T-helper 1 cell treated with Interleukin-12 subunit alpha and Interleukin-12 subunit beta and Interleukin-4 antibody, amounts not matched to agents 30 μg/mL and 1 μg/mL, for 36 hours (primary cell): ENCODE results near the gene RBFOX2.

Experiments used
- H3K27ac Mint-ChIP-seq: one replicate; pipeline ENCODE4 v1.8.0; 2021; ENCODE audit warnings: mild to moderate bottlenecking, mixed read lengths
- H3K27me3 Mint-ChIP-seq: one replicate; pipeline ENCODE4 v1.8.0; 2021; ENCODE audit warnings: low read depth, mixed read lengths
- H3K36me3 Mint-ChIP-seq: one replicate; pipeline ENCODE4 v1.8.0; 2021; ENCODE audit warnings: low read depth, mixed read lengths
- H3K4me1 Mint-ChIP-seq: one replicate; pipeline ENCODE4 v1.8.0; 2021; ENCODE audit warnings: low read depth, mixed read lengths
- H3K4me3 Mint-ChIP-seq: one replicate; pipeline ENCODE4 v1.8.0; 2021; ENCODE audit warnings: mild to moderate bottlenecking, moderate library complexity, mixed read lengths
- H3K9me3 Mint-ChIP-seq: one replicate; pipeline ENCODE4 v1.8.0; 2021; ENCODE audit warnings: mixed read lengths

Gene RBFOX2

GRCh38 chr22:35988030-35988429, 40.6 kb downstream of the RBFOX2 start:
- H3K4me1 Mint-ChIP-seq, result no peaks in the 10 kb centered on the region
- H3K9me3 Mint-ChIP-seq, result no peaks in the 10 kb centered on the region
- H3K27me3 Mint-ChIP-seq, result peaks cover 35% of the 10 kb centered on the region
- H3K36me3 Mint-ChIP-seq, result no peaks in the 10 kb centered on the region
- H3K4me3 Mint-ChIP-seq, result no peak overlapping the region
- no peak overlapping the region for H3K27ac Mint-ChIP-seq

GRCh38 chr22:35987487-35987886, 41.1 kb downstream of the RBFOX2 start:
- Mint-ChIP-seq H3K4me1 (no peaks in the 10 kb centered on the region), H3K36me3 (no peaks in the 10 kb centered on the region), H3K9me3 (no peaks in the 10 kb centered on the region), H3K27me3 (peaks cover 33% of the 10 kb centered on the region), H3K4me3 (no peak overlapping the region), H3K27ac (no peak overlapping the region)

GRCh38 chr22:35986088-35986487, 42.5 kb downstream of the RBFOX2 start:
- H3K27me3 Mint-ChIP-seq, result peaks cover 30% of the 10 kb centered on the region
- H3K4me3 Mint-ChIP-seq, result no peak overlapping the region
- H3K36me3 Mint-ChIP-seq, result no peaks in the 10 kb centered on the region
- H3K4me1 Mint-ChIP-seq, result no peaks in the 10 kb centered on the region
- H3K9me3 Mint-ChIP-seq, result no peaks in the 10 kb centered on the region
- H3K27ac Mint-ChIP-seq, result no peak overlapping the region

GRCh38 chr22:35985371-35985770, 43.3 kb downstream of the RBFOX2 start:
- H3K4me3 Mint-ChIP-seq, result no peak overlapping the region
- no peaks in the 10 kb centered on the region for H3K36me3 Mint-ChIP-seq
- no peak overlapping the region for H3K27ac Mint-ChIP-seq
- no peaks in the 10 kb centered on the region for H3K9me3 Mint-ChIP-seq
- H3K27me3 Mint-ChIP-seq, result peaks cover 33% of the 10 kb centered on the region
- no peaks in the 10 kb centered on the region for H3K4me1 Mint-ChIP-seq

DNA sequence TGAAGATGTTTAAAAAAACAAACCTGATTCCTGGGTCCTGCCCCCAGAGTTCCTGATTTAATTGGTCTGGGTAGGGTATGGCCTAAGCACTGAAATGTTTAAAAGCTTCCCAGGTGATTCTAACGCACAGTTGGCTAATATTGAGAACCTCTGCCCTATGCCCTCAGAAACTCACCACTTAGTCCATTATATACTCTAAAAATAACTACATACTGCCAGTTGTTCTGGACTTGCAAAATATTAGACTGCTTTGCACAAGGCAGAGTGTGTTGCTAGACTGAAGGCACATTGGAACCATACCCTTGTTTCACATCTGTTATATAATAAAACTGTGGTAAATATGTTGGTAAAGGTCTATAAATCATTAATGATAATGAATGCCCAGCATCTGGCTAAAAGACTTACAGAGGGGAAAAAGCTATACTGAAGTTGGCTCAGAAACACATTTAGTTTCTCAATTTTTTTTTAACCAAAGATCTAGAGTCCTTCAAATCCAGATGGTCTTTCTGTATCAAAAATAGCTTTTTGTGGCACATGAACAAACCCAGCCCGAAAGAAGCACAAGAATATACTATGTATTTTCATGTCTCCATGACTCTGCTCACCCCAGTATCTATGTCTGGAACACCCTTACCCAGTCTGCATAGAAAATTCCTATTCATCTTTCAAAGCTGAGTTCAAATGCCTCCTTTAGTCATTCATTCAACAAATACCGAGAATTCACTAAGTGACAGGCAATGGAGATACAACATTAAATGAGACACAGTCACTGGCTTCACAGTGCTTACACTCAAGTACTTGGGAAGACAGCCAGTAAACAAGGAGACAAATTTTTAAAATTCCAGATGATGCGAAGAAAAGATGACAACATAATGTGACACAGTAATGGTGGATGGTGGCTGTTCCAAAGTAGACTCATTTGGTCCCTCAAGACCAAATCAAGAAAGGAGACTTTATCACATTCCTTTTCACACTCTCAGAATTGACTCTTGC, 44.1 kb downstream of the RBFOX2 start:
- no peaks in the 10 kb centered on the region for H3K9me3 Mint-ChIP-seq
- peaks cover 33% of the 10 kb centered on the region for H3K27me3 Mint-ChIP-seq
- H3K36me3 Mint-ChIP-seq, result no peaks in the 10 kb centered on the region
- no peaks in the 10 kb centered on the region for H3K4me1 Mint-ChIP-seq
- H3K4me3 Mint-ChIP-seq, result no peak overlapping the region
- H3K27ac Mint-ChIP-seq, result no peak overlapping the region

- Mint-ChIP-seq H3K27me3 (peaks cover 33% of the 10 kb centered on the region), H3K36me3 (no peaks in the 10 kb centered on the region), H3K27ac (no peak overlapping the region), H3K4me3 (no peak overlapping the region), H3K9me3 (no peaks in the 10 kb centered on the region), H3K4me1 (no peaks in the 10 kb centered on the region)
Measured at GRCh38 chr22:35981900-35982299, 46.7 kb downstream of the RBFOX2 start.

DNA sequence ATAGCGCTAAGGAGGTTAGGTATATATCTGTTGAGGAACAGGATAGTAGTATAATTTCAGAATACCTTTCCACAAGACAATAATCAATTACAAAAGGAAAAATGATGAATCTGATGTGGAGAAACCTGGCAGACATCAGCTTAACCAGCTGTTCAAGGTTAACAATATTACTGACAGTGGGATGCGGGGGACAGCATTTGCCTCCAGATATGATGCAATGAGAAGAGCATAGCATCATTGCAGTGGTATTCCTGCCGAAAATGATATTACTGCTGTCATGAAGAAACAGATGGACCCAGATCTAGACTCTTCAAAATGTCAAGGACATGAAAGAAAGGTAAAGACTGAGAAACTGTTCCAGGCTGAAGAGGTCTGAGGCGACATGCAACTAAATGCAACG, 49.7 kb downstream of the RBFOX2 start:
- H3K4me1 Mint-ChIP-seq, result no peaks in the 10 kb centered on the region
- H3K36me3 Mint-ChIP-seq, result no peaks in the 10 kb centered on the region
- peaks cover 22% of the 10 kb centered on the region for H3K27me3 Mint-ChIP-seq
- no peak overlapping the region for H3K4me3 Mint-ChIP-seq
- H3K27ac Mint-ChIP-seq, result no peak overlapping the region
- H3K9me3 Mint-ChIP-seq, result no peaks in the 10 kb centered on the region

GRCh38 chr22:35978201-35978600, 50.4 kb downstream of the RBFOX2 start:
- Mint-ChIP-seq H3K36me3 (no peaks in the 10 kb centered on the region), H3K27me3 (peaks cover 18% of the 10 kb centered on the region), H3K4me1 (no peaks in the 10 kb centered on the region), H3K27ac (no peak overlapping the region), H3K9me3 (no peaks in the 10 kb centered on the region), H3K4me3 (no peak overlapping the region)

- Mint-ChIP-seq H3K27ac (no peak overlapping the region), H3K4me3 (no peak overlapping the region), H3K27me3 (peaks cover 10% of the 10 kb centered on the region), H3K9me3 (no peaks in the 10 kb centered on the region), H3K4me1 (no peaks in the 10 kb centered on the region), H3K36me3 (no peaks in the 10 kb centered on the region)
Measured at GRCh38 chr22:35977136-35977535, 51.5 kb downstream of the RBFOX2 start.

GRCh38 chr22:35973388-35973787, 55.2 kb downstream of the RBFOX2 start:
- Mint-ChIP-seq H3K9me3 (no peaks in the 10 kb centered on the region), H3K27me3 (peaks cover 12% of the 10 kb centered on the region), H3K36me3 (no peaks in the 10 kb centered on the region), H3K4me1 (no peaks in the 10 kb centered on the region), H3K4me3 (no peak overlapping the region), H3K27ac (no peak overlapping the region)

- Mint-ChIP-seq H3K36me3 (no peaks in the 10 kb centered on the region), H3K9me3 (no peaks in the 10 kb centered on the region), H3K4me1 (no peaks in the 10 kb centered on the region), H3K27me3 (peaks cover 20% of the 10 kb centered on the region), H3K4me3 (no peak overlapping the region), H3K27ac (no peak overlapping the region)
Measured at GRCh38 chr22:35972559-35972958, 56.1 kb downstream of the RBFOX2 start.

DNA sequence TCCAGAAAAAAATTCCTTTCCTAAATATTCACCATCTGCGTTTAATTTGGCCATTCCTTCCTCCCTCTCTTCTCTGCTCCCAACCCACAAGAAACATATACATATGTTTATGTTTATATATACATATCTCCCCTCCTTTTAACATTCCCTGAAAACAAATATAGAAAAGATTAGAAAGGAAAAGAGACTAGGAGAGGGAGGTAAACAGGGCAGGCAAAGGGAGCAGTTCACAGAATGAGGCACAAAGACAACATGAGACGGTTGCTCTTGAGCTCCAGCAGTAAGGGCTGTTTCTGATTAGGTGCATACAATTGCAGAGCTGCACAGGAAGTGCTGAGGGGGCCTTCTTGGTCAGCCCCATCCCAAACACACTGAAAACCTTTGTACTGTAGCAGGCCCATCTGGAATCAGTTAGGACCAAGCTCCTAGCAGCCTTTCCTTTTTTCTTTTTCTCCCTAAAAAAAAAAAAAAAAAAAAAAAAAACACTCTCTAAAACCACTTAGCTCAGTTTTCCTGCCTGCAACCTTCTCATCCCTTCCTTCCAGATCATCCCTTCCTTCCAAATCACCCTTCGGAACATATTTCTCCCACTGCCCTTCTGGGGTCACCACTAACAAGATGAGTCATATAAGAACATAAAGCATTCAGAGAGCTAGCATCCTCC, 57.0 kb downstream of the RBFOX2 start:
- no peak overlapping the region for H3K4me3 Mint-ChIP-seq
- H3K9me3 Mint-ChIP-seq, result no peaks in the 10 kb centered on the region
- peaks cover 29% of the 10 kb centered on the region for H3K27me3 Mint-ChIP-seq
- H3K36me3 Mint-ChIP-seq, result no peaks in the 10 kb centered on the region
- H3K27ac Mint-ChIP-seq, result no peak overlapping the region
- H3K4me1 Mint-ChIP-seq, result no peaks in the 10 kb centered on the region

DNA sequence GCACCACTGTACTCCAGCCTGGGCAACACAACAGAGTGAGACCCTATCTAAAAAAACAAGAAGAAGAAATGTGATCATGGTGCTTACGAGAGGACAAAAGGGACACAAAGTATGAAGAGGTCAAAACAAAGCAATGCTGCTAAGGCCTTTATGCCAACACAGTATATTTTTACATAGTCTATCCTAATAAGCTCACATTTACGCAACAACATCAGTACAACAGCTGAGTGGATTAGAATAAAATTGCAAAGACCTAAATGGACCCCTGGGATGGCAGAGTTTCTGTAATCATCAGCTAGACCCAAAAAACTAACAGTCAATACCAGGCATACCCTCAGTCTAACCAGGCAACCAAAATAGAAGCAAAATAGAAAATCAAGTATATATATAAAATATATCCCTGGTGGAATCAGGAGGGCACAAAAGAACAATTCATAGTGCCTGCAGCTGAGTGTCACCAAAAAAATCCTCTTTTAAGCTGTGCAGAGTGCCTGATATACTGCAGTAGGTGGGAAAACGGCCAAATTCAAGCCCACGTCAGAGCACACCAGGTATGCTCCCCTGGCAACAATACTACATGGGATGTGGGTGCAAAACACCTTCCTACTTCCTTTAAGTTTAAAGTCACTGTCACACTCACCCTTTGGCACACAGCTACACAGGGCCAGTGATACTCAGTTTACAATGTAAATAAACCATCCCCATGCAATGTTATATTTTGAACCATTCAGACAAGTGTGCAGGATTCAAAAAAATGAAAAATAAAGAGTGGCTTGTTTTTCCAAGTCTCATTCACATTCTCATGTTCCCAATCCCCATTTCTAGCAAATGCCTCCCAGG, 57.8 kb downstream of the RBFOX2 start:
- no peak overlapping the region for H3K4me3 Mint-ChIP-seq
- no peaks in the 10 kb centered on the region for H3K36me3 Mint-ChIP-seq

DNA sequence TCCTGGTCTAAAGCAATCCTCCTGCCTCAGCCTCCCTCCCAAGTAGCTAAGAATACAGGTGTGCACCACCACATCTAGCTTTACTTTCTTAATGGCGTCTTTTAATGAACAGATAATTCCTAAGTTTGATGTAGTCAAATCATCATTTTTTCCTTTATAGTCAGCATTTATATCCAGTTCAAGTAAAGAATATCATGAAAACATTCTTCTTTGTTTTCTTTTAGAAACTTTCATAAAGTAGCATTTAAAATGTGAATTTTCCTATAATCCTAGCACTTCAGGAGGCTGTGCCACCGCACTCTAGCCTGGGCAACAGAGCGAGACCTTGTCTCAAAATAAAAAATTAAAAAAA, 61.6 kb downstream of the RBFOX2 start:
- Mint-ChIP-seq H3K4me1 (no peaks in the 10 kb centered on the region), H3K36me3 (no peaks in the 10 kb centered on the region), H3K27ac (no peak overlapping the region), H3K4me3 (no peak overlapping the region), H3K27me3 (peaks cover 35% of the 10 kb centered on the region), H3K9me3 (no peaks in the 10 kb centered on the region)

More for the DNA sequence above, 57.8 kb downstream of the RBFOX2 start:
- Mint-ChIP-seq H3K4me1 (no peaks in the 10 kb centered on the region), H3K9me3 (no peaks in the 10 kb centered on the region), H3K27ac (no peak overlapping the region), H3K27me3 (peaks cover 28% of the 10 kb centered on the region)
